Medulla oblongata (tissue), 1 donor: ENCODE measurements around the gene MEX3D.

Experiments
- DNase-seq: peaks from one replicate; pipeline ENCODE4 v3.0.0-alpha.2; 2015; ENCODE audit errors: extremely low spot score

Gene MEX3D

GRCh38 chr19:1593501-1593772 is 25.3 kb upstream of the MEX3D start:
- no peak for DNase-seq

- DNase-seq, result peak; percentile 96
Observed at GRCh38 chr19:1592755-1593500, 24.8 kb upstream of the MEX3D start, which contains the start of gene MBD3. Gene MBD3, minus strand, starts transcription at chr19:1592865. Its CDS starts 234 bp downstream, at chr19:1592631.

- peak; percentile 89 for DNase-seq
Observed at GRCh38 chr19:1592024-1592754, 24.1 kb upstream of the MEX3D start.

- DNase-seq, result no peak
Observed at GRCh38 chr19:1591421-1592023, 23.4 kb upstream of the MEX3D start.

GRCh38 chr19:1590641-1591397 is 22.7 kb upstream of the MEX3D start:
- DNase-seq, result no peak

- DNase-seq, result no peak
Observed at GRCh38 chr19:1587872-1588271, 19.7 kb upstream of the MEX3D start.

GRCh38 chr19:1585243-1585580 is 17.1 kb upstream of the MEX3D start:
- no peak for DNase-seq

- DNase-seq, result no peak
Observed at GRCh38 chr19:1584500-1585242, 16.5 kb upstream of the MEX3D start.

- no peak for DNase-seq
Observed at GRCh38 chr19:1582201-1582600, 14.1 kb upstream of the MEX3D start.

- no peak for DNase-seq
Observed at GRCh38 chr19:1580957-1581356, 12.8 kb upstream of the MEX3D start.

- DNase-seq, result no peak
Observed at GRCh38 chr19:1580382-1580781, 12.3 kb upstream of the MEX3D start.

- DNase-seq, result no peak
Observed at GRCh38 chr19:1579222-1579621, 11.1 kb upstream of the MEX3D start.

- DNase-seq, result no peak
Observed at GRCh38 chr19:1577929-1578618, 9.9 kb upstream of the MEX3D start.

- no peak for DNase-seq
Observed at GRCh38 chr19:1577090-1577928, 9.2 kb upstream of the MEX3D start.

- DNase-seq, result no peak
Observed at GRCh38 chr19:1576242-1577089, 8.3 kb upstream of the MEX3D start.

- no peak for DNase-seq
Observed at GRCh38 chr19:1575323-1576241, 7.5 kb upstream of the MEX3D start.

GRCh38 chr19:1574354-1575136 is 6.4 kb upstream of the MEX3D start:
- no peak for DNase-seq
